DND-41 (cell line): ENCODE measurements around the gene DHCR24.

Source experiments
- ATAC-seq: fragments of 200-7000 bp; cut with Tn5 transposase; 3 replicates; pipeline ENCODE4 v1.9.1; 2021; ENCODE audit warnings: low read depth; ENCODE audit not compliant: insufficient read depth
- DNase-seq: peaks from one replicate; pipeline ENCODE4 v3.0.0-alpha.2; 2020
- H2AFZ ChIP-seq: 2 replicates; pipeline ENCODE4 v1.6.0; 2012; ENCODE audit warnings: low read depth, low read length
- H3K27ac ChIP-seq: 2 replicates; pipeline ENCODE4 v1.5.1; 2012; ENCODE audit warnings: low read length, inconsistent platforms
- H3K27me3 ChIP-seq: fragments of 200-600 bp; sonication (generic); 2 replicates; pipeline ENCODE4 v1.6.0; 2012; ENCODE audit warnings: low read length, mild to moderate bottlenecking, inconsistent platforms; ENCODE audit not compliant: insufficient read depth, poor library complexity
- H3K36me3 ChIP-seq: 2 replicates; pipeline ENCODE4 v1.5.1; 2012; ENCODE audit warnings: low read length, inconsistent platforms; ENCODE audit not compliant: insufficient read depth
- H3K4me1 ChIP-seq: 2 replicates; pipeline ENCODE4 v1.5.1; 2012; ENCODE audit warnings: mild to moderate bottlenecking, low read length; ENCODE audit not compliant: insufficient read depth
- H3K4me2 ChIP-seq: 2 replicates; pipeline ENCODE4 v1.6.0; 2012; ENCODE audit warnings: mild to moderate bottlenecking, moderate library complexity, low read length, inconsistent platforms; ENCODE audit not compliant: insufficient read depth
- H3K4me3 ChIP-seq, 2 experiments: fragments of 200-600 bp in 1 of 2; shearing (Covaris generic) in 1 of 2; 2 replicates each; pipeline ENCODE4 v1.5.1; 2012 to 2016; ENCODE audit warnings: inconsistent platforms in 2 of 2, low read length in 2 of 2, mild to moderate bottlenecking in 2 of 2, low read depth in 1 of 2, moderate library complexity in 1 of 2
- H3K79me2 ChIP-seq: 2 replicates; pipeline ENCODE4 v1.6.0; 2012; ENCODE audit warnings: low read length, inconsistent platforms; ENCODE audit not compliant: insufficient read depth
- H3K9ac ChIP-seq: 2 replicates; pipeline ENCODE4 v1.6.0; 2012; ENCODE audit warnings: low read depth, mild to moderate bottlenecking, inconsistent platforms, low read length, moderate library complexity
- H3K9me3 ChIP-seq: 2 replicates; pipeline ENCODE4 v1.5.1; 2012; ENCODE audit warnings: low read length, moderate library complexity, mild to moderate bottlenecking, inconsistent platforms; ENCODE audit not compliant: insufficient read depth, severe bottlenecking
- H4K20me1 ChIP-seq: 2 replicates; pipeline ENCODE4 v1.6.0; 2012; ENCODE audit warnings: low read length; ENCODE audit not compliant: insufficient read depth
- CTCF ChIP-seq: IDR thresholded peaks from 2 replicates; pipeline ENCODE4 v1.5.1; 2012; ENCODE audit warnings: borderline replicate concordance, low read length, moderate library complexity, mild to moderate bottlenecking; ENCODE audit not compliant: poor library complexity, severe bottlenecking; ENCODE audit errors: extremely low read depth
- EZH2 ChIP-seq: IDR thresholded peaks from 3 replicates; pipeline ENCODE4 v1.6.1; 2012; ENCODE audit warnings: borderline replicate concordance, low read depth, mild to moderate bottlenecking, moderate library complexity, low read length, inconsistent platforms; ENCODE audit not compliant: severe bottlenecking

Gene DHCR24

GRCh38 chr1:54857141-54857540 lies 29.9 kb downstream of the DHCR24 start:
- Histone ChIP-seq H3K4me3 (no peak overlapping the region), H3K27ac (no peak overlapping the region), H4K20me1 (peaks cover 48% of the 10 kb centered on the region; the same call in 1 of the 2 replicates), H3K27me3 (no peaks in the 10 kb centered on the region), H2AFZ (no peak overlapping the region), H3K79me2 (peaks cover 8% of the 10 kb centered on the region), H3K9ac (no peak overlapping the region), H3K4me2 (no peak overlapping the region), H3K36me3 (peaks cover 92% of the 10 kb centered on the region), H3K9me3 (no peaks in the 10 kb centered on the region), H3K4me1 (no peaks in the 10 kb centered on the region)
- ATAC-seq (no peak), DNase-seq (no peak)
- no peak for TF ChIP-seq CTCF
- no peak for TF ChIP-seq EZH2

- no peak for DNase-seq
- Histone ChIP-seq H3K4me2 (no peak overlapping the region), H3K9me3 (no peaks in the 10 kb centered on the region), H3K4me1 (no peaks in the 10 kb centered on the region), H4K20me1 (peaks cover 35% of the 10 kb centered on the region; the same call in 1 of the 2 replicates), H2AFZ (no peak overlapping the region), H3K27me3 (no peaks in the 10 kb centered on the region), H3K27ac (no peak overlapping the region), H3K9ac (no peak overlapping the region), H3K36me3 (peaks cover 95% of the 10 kb centered on the region), H3K4me3 (no peak overlapping the region), H3K79me2 (no peaks in the 10 kb centered on the region)
- no peak for ATAC-seq
- no peak for TF ChIP-seq EZH2
- no peak for TF ChIP-seq CTCF
Observed at GRCh38 chr1:54854381-54855020, 32.5 kb downstream of the DHCR24 start.

GRCh38 chr1:54853793-54854370 lies 33.1 kb downstream of the DHCR24 start:
- Histone ChIP-seq H3K4me3 (no peak overlapping the region), H3K4me2 (no peak overlapping the region), H3K79me2 (no peaks in the 10 kb centered on the region), H3K9ac (no peak overlapping the region), H4K20me1 (peaks cover 35% of the 10 kb centered on the region; the same call in 1 of the 2 replicates), H2AFZ (no peak overlapping the region), H3K27ac (no peak overlapping the region), H3K4me1 (no peaks in the 10 kb centered on the region), H3K9me3 (no peaks in the 10 kb centered on the region), H3K36me3 (peaks cover 95% of the 10 kb centered on the region), H3K27me3 (no peaks in the 10 kb centered on the region)
- DNase-seq (no peak), ATAC-seq (no peak)
- no peak for TF ChIP-seq EZH2
- TF ChIP-seq CTCF: no peak
